Occipital lobe (tissue), 2 donors: ENCODE data around the gene SLC25A4. TPM values are rescaled to one million over a fixed set of nuclear protein-coding genes. Genes with fewer than 3 reads are reported as not detected.
"Not testable (repeated sequence)": the region's sequence is repeated elsewhere in the genome, so short reads cannot be mapped to it uniquely, and the experiment has no call there.

Experiments
- DNase-seq: peaks from one replicate; lab custom pipeline; 2025; lab: John Stamatoyannopoulos, UW
- total RNA-seq: library from RNA; depleted of rRNA; stranded (reverse); fragments of >200 nt; gene quantifications from one replicate; pipeline ENCODE4 v1.2.3, GENCODE V29; 2014

SLC25A4 gene
- total RNA-seq = 31.0 TPM

DNA sequence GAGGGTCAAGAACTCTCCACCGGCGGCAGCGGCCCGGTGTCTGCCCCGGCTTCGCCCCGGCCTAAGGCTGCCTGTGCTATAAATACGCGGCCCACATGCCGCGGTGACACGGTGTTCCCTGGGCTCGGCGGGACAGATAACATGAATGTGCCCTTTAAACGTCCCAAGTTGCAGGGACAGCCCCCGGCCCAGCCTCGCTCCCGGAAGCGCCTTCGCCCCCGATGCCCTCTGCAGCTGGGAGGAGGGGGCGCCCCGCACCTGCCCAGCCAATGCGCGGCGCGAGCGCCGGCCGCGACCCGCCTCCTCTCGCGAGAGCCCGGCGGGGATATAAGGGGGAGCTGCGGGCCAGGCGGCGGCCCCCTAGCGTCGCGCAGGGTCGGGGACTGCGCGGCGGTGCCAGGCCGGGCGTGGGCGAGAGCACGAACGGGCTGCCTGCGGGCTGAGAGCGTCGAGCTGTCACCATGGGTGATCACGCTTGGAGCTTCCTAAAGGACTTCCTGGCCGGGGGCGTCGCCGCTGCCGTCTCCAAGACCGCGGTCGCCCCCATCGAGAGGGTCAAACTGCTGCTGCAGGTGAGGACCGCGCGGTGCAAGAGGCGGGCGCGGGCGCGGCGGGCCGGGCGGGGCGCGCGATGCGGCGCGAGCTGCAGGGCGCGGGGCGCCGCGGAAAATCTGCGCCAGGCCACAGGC is at the start of gene SLC25A4:
Gene SLC25A4 (plus strand): TSS at position 355 of the 689 bp plus-strand sequence. CDS start 107 bp downstream, at position 462.
- peak; percentile 92 for DNase-seq

DNA sequence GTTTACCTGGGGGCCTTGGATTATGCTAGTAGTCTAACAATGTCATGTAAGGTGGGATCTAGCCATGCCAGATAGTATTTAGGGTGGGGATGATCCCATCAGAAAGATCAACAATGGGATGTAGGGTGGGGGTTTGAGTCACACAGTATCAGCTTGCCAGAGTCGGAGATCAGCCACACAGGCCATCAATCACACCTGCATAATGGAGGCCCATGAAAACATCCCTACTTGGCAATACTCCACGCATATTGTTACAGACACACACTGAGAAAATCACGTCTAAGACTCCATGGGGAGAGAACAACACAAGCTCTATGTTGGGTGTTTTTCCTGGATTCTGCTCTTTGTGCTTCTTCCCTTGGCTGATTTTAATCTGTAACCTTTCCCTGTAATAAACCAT is 49.5 kb upstream of the SLC25A4 start:
- DNase-seq = no peak

DNA sequence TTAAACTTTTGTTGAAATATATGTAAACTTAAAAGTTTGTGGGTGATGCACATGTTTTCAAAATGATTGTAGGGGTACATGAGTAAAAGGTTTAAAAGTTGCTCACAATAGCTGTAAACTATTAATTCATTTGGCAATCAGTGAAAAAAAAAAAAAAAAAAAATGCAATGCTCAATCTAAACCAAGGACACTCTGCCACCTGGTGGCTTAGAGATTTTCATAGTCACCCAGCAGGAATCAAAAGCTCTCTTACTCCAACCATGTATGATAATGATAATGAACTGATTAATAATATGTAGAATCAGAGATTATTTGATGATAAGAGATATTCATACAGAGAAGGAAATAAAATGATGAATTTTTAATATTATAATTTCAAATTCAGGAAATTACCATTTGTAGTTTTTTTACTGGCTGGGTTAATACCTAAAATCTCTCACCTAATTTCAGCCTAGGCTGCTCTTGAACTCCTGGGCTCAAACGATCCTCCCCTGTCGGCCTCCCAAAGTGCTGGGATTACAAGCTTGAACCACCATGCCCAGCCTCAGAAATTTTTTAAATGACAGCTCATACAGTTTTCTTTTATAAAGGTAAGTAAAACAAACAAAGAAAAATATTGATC is 46.9 kb upstream of the SLC25A4 start:
- DNase-seq = no peak

DNA sequence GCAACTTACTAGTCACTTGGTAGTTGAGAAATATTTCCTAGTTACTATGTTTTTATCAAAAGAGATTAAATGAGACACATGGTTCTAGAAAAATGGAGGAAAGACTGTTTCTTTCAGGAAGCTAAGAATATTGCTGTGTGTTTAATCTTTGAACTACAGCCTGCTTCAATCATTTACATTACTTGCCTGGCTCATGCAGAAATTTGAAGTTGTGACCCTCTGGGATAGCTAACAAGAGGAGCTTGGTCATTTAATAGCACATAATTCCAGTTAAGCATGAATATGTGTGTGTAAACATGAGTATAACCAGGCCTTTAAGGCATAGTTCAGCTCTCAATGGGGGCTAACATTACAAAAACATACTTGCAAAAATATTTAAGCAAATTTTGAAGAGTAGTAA is 44.6 kb upstream of the SLC25A4 start:
- DNase-seq = no peak

DNA sequence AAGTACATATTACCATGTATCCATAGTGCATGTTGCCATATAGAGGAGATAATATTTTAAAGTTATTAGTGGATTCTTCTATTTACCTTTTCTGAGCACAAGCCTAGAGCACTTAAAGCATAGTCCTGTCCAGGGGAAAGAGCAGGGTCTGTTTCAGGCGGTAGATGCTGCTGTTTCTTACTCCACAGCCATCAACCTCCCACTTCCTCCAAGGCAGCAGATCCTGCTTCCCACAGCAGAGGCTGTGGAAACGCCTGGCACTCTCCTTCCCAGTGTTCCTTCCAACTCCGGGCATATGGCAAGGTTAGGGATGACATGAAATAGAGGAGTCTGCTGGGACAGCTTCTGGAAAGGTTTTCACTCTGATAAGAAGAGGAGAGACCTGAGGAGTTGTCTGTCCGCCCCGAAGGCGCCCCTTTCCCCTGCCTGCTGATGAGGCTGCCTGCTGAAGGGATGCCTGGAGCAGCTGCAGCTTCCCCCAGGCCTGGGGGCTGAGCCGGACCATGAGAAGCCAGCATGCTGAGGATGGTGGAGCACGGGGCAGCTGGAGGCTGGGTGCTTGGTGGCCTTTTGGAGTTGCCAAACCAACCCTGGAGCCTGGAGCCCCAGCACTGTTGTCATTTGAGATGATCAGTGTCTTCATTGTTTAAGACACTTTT is 43.9 kb upstream of the SLC25A4 start:
- no peak for DNase-seq

DNA sequence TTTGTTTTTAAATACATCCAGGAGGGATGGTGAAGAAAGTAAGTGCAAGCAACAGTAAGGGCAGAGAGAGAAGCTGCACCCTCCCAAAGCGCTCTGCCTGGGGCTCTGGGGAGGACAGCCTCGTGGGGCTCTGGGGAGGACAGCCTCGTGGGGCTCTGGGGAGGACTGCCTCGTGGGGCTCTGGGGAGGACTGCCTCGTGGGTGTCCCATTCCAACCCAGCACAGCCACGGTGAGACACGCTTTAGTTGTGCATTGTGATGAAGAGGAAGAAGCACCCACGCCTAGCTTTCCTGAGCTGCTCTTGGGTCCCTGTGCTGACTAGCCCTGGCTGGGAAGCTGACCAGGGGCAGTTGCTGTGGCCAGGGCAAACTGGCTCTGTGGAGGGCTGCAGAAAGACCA is 43.1 kb upstream of the SLC25A4 start:
- no peak for DNase-seq

DNA sequence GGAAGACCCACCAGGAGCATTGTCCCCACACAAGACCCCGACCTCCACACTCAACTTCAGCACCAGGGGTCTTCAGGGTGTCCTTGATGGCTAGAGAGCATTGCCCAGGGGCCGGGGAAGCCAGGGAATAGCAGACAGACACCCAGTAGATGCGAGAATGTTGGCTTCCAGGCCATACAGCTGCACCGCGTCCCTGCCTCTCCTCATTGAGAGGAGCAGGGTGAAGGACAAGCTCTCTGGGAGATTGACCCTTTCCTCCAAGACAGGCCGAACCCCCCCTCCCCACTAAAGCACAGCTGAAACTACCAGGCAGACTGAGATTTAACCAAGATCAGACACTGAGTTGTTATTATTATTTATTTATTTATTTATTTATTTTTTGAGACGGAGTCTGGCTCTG is 42.6 kb upstream of the SLC25A4 start:
- DNase-seq = no peak

DNA sequence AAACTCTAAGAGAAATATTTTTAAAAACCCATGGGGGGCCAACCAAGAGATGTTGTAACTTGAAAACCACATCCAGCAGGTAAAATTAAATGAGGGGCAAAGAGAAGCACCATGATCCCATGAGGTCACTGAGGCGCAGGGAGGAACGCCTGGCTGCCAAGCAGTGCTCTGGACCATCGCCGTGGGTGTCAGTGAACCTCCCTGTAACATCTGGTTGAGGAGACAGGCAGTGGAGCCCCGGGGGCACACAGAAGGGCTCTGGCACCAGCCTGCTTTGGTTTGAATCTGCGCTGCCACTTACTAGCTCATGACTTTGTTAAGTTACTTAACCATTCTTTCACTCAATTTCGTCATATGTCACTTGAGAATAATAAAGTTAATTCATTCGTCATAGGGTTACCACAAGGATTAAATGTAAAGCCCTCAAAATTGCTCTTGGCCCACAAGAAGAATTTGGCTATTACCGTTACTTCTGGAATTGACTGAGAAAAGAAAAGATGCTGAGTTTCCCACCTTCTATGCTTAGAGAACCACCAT is 41.6 kb upstream of the SLC25A4 start:
- DNase-seq = no peak

DNA sequence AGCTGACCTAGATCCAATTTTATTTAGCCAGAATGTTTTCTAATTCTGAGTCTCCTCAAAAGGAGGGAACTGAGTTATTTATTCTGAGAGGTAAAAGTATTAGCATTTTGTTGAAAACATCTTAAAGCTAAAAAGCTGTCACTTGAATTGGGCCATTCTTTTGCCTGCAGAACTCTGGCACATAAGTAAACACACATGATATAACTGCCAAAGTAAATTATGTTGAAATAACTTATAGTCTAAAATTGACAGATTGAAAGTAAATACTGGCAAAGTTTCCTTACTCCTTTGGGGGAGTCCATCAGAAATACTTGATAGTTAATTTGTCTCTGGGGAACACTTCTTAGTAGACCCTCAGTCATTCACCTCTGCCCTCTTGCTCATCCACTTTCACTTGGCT is 38.3 kb upstream of the SLC25A4 start:
- DNase-seq = no peak

DNA sequence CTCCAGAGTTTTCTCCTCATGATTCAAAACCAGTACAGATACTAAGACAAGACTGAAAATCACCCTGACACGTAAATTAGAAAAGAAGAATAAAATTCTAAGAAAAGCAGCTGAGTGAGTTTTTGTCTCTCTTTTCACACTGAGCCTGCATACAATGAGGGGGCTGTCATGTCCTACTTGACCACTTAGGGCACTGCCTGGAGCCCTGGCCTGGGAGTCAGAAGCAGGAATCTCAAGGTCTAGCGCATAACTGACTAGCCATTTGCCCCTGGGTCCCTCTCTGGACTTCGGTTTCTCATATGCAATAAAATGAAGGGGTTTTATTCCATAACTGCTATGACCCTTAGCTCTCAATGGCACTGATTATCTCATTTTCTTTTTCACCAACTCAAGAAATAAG is 36.7 kb upstream of the SLC25A4 start:
- no peak for DNase-seq

DNA sequence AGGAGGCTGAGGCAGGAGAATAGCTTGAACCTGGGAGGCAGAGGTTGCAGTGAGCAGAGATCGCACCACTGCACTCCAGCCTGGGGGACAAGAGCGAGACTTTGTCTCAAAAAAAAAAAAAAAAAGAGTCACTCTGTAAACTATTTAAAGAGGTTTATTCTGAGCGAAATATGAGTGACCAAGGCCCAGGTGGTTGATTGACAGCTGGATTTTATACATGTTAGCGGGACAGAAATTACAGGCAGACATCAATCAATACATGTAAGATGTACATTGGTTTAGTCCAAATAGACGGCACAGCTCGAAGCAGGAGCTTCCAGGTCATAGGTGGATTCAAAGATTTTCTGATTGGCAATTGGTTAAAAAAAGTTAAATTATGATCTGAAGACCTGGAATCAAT is 35.5 kb upstream of the SLC25A4 start:
- DNase-seq = not testable (repeated sequence)

DNA sequence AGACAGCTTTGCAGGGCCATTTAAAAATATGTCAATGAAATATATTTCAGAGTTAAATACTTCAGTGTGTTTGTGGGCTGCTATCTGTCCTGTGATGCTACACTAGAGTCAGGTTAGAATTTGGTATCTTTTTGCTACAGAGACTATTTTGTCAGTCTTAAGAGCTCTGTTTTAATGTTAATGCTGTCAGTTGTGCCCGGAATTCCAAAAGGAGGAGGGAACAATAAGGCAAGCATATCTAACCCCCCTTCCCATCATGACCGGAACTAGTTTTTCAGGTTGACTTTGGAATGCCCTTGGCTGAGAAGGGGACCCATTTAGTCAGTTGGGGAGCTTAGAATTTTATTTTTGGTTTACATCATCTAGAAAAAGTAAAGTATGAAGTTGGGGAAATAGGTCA is 34.9 kb upstream of the SLC25A4 start:
- DNase-seq = no peak

DNA sequence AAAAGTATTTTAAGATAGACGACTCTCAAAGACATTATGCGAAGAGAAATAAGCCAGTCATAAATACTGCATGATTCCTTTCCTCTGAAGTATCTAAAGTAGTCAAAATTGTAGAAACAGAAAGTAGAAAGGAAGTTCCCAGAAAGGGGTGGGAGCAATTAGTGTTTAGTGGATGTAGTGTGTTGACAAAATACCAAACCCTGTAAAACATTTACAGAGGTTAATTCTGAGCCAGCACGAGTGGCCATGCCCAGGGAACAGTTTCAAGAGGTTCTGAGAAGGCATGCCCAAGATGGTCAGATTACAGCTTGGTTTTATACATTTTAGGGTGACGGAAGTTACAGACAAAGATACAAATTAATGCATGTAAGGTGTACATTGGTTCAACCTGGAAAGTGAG is 34.4 kb upstream of the SLC25A4 start:
- no peak for DNase-seq

DNA sequence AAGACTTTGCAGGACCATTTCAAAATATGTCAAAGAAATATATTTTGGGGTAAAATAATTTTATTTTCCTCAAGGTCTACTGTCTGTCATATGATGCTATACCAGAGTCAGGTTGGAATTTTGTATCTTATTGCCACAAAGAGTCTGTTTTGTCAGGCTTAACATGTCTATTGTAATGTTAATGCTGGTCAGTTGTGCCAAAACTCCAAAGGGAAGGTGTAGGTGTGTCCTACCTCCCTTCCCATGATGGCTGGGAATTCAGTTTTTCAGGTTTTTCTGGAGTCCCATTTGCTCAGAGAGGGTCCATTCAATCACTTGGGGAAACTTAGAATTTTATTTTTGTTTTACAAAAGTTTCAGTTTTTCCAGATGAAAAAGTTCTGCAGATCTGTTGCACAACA is 33.3 kb upstream of the SLC25A4 start:
- DNase-seq = no peak

DNA sequence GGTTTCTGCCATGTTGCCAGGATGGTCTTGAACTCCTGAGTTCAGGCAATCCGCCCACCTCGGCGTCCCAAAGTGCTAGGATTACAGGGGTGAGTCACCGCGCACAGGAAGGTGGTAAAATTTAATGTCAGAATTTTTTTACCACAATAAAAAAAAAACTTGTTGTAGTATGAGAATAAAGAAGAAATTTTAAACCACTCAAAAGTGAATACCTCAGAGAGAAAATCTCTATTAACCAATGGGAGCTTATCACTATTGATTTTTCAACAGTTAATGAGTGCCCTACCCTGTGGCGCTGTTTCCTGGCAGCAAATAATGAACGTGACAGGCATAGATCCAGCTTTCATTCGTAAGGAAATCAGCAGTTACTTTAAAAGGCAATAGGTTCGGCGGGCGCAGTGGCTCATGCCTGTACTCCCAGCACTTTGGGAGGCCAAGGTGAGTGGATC is 32.7 kb upstream of the SLC25A4 start:
- DNase-seq = no peak

DNA sequence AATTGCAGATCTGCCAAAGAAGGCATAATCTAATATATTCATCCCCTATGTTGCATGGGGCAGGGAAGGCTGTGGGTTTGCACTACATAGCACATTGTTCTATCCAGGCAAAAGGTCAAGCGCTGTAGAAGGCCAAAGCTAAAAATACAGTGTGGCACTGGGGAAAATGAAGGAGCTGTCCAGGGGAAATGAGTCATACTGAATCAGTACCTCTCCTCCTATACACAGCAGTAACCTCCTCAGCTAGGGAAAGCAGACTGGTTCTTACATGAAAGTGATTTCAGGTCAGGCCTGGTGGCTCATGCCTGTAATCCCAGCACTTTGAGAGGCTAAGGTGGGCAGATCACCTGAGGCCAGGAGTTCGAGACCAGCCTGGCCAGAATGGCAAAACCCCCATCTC is 31.0 kb upstream of the SLC25A4 start:
- DNase-seq = no peak

DNA sequence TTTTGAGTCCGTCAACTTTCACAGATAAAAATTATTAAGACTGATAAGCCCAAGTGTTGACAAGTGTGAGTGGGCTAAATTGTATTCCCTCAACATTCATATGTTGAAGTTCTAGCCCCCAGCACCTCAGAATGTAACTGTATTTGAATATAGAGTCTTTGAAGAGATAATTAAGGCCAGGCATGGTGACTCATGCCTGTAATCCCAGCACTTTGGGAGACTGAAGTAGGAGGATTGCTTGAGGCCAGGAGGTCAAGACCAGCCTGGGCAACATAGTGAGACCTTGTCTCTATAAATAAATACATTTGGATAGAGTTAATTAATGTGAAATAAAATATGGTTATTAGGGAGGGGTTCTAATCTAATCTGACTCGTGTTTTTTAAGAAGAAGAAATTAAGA is 29.7 kb upstream of the SLC25A4 start:
- no peak for DNase-seq

DNA sequence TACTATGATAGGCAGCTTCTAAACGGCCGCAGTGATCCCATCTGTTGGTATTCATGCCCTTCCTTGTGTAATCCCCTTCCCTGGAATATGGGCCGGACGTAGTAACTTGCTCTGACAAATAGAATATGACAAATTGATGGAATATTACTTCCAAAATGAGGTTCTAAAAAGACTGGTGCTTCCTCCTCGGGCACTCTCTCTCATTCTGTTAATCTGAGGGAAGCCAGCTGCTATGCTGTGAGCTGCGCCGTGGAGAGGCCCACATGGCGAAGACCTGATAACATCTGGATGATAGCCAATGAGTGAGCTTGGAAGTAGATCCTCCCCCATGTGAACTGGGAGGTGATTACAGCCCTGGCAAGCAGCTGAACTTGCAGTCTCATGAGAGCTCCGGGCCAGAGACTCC is 27.2 kb upstream of the SLC25A4 start:
- DNase-seq = no peak

DNA sequence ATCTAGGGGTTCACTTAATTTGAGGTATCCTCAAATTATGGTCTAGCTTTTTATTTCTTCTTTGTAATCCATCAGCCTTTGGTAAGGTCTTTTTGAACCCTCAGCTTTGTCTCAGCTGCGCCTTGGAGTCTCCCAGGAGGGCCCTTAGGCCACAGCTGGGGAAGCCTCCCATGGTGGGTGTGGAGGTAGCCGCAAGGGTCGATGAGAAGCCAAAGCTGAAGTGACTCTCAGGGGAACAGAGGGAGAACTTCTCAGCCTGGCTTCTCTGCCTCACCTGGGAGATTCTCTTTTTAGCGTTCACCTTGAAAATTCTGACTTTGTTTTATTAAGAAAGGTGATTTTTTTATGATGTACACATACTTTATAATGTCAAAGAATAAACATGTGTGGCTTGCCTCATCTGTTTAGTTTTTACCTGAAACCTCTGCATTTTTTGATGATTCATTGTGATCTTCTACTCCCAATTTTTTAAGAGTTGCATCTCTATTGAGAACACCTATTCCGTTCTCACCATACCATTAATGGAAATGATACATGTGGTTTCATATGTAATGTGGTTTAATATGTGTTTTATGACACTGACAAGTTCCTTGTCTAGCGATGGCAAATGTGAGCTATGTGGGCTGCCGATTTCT is 25.6 kb upstream of the SLC25A4 start:
- DNase-seq = no peak

DNA sequence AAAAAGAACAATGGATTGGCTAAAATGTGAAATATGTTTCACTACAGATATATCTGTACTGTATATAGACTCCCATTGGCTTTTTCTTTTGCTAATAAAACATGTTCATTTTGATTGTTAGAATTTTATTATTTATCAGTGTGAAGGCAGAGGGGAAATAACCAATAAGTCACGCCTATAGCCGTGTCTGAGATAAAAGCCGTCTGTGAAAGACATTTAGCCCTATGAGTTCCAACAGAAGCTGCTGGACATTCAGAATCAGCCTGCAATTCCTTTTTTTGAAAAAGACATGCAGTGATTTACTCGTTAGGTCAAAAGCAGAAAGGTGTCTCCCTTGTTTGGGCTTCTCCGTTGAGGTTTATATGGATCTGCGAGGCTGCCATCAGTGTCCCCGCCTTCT is 24.2 kb upstream of the SLC25A4 start:
- no peak for DNase-seq

DNA sequence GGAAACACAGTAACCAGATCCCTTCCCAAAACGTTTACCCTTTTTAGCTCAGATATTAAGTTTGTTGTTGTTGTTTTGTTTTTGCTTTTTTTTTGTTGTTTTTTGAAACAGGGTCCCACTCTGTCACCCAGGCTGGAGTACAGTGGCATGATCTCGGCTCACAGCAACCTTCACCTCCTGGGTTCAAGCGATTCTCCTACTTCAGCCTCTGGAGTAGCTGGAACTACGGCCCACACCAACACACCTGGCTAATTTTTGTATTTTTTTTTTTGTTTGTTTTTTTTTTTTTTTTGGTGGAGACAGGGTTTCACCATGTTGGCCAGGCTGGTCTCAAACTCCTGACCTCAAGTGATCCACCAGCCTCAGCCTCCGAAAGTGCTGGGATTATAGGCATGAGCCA is 23.6 kb upstream of the SLC25A4 start:
- DNase-seq = not testable (repeated sequence)
